ENCODE results near the gene NKAIN1.

NKAIN1 gene

GRCh38 chr1:31215065-31215570 is 24.6 kb downstream of the NKAIN1 start:
- TF ChIP-seq CTCF (IDR thresholded peaks at IDR 0.05) = no peak

- no peak for TF ChIP-seq CTCF (IDR thresholded peaks at IDR 0.05)
These were observed 25.2 kb downstream of the NKAIN1 start for GRCh38 chr1:31214316-31215064.

- TF ChIP-seq CTCF (IDR thresholded peaks at IDR 0.05) = no peak
These were observed 31.2 kb downstream of the NKAIN1 start for GRCh38 chr1:31208361-31208945.

GRCh38 chr1:31207569-31207968 is 32.1 kb downstream of the NKAIN1 start:
- TF ChIP-seq CTCF (IDR thresholded peaks at IDR 0.05) = no peak

- TF ChIP-seq CTCF (IDR thresholded peaks at IDR 0.05) = no peak
These were observed 32.6 kb downstream of the NKAIN1 start for GRCh38 chr1:31207046-31207445.

GRCh38 chr1:31203215-31203614 is 36.5 kb downstream of the NKAIN1 start:
- TF ChIP-seq CTCF (IDR thresholded peaks at IDR 0.05) = no peak

GRCh38 chr1:31201931-31202360 is 37.7 kb downstream of the NKAIN1 start:
- no peak for TF ChIP-seq CTCF (IDR thresholded peaks at IDR 0.05)
